GM18858 (cell line): ENCODE data around the gene TMOD2.

ENCODE experiments used
- ATAC-seq: cut with Tn5 transposase; IDR thresholded peaks from one replicate; pipeline ENCODE4 v1.9.1; 2021; ENCODE audit not compliant: unreplicated experiment

TMOD2 gene

DNA sequence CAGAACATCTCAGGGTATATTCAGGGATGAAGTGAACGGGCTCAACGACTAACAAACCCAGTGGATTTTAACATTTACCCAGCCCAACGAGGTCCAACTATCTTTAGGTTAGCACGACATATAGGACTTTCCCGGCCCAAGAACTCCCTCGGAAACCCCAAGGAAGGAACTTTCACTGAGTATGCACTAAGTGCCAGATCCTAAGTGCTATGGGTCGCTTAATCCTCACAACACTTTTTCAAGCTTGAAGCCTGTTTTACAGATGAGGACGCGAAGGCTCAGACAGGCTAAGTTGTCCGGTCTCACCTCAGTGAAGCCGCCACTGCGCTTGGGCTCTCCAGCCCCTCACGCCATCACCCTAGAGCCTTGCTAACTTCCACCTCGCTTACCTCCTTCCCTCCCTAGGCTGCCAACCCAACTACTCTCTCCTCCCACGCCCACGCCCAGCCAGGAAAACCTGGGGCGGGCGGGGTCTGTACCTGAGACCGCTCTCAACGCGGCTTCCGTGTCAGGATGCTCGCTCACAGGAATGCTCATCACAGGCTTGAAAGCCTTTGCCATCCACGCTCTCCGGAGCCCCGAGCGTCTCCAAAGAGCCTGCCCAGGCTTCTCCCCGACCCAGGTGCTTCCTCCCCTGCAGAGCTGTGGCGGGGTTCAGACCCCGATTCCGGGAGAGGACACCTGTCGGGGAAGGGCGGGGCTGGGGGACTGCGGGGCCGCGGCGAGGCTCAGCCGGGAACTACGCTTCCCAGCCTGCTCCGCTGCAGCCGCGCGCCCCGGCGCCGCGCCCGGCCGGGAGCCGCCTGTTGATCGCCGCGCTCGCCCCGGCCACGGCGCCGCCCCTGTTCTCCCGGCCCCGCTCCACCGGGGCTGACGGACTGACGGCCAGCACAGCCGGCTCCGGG lies at the start of gene TMOD2:
TMOD2 (plus strand) TSS at position 806 of the 905 bp plus-strand sequence. CDS start 14,845 bp downstream, outside the sequence.
- ATAC-seq, result peak; percentile 52

DNA sequence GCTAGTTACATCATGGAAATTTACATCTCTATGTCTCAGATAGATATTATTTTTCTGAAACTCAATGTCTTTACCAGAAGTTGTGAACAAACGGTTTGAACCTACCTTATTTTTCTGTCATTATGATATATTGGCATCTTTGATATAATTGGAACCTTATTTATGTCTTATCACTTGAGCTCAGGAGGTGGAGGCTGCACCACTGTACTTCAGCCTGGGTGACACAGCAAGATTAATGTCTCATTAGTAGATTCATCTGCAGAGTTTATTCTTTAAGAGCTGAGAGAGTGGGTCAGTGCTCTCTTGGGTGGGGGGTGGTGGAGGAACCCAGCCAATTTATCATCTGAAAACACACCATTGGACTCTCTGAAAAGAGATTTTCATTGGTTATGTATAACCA lies 48.7 kb upstream of the TMOD2 start:
- no peak for ATAC-seq

DNA sequence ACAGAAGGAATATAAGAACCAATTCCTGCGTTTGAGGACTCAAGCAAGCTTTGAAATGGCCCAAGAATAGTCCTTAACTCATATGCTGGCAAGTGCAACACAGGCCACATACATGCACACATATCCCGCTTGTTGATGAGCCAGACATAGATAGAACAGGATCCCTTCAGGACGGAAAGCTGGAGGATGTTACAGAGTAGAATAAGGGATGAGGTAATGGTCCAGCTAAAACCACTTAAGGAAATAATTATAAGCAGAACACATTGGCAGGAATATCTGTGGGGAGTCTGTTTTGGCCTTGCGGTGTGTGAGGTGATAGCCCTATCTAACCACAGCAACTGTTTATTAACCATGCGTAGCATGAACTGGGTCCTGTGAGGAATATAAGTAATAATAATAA lies 45.1 kb upstream of the TMOD2 start:
- ATAC-seq, result no peak

DNA sequence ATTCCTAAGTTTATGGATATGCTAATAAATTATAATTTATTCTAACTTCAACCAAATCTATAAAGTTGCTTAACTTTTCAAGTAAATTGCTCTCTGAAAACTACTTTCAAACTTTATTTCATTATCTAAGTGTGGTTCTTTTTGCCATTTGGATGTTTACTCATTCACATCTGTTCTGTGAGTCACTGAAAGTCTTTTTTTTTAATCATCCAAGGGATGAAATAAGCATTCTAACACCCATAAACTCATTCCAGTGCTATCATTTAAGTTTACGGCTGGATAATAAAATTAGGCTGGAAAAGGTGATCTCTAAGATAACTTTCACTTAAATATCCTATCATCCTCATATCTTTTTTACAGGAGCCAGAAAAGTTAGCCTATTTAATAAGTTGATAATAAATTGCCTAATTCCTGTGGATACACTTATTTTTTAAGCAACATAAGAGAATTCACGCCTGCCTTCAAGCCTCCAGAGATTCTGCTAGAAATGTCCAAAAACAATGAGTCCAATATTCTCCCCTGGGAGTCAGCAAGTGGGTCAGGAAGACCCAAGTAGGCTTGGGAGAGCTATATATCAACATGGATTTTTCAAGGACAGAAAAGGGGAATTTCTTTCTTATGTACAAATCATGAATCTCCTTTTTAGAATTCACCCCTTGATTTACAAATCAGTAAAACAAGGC lies 44.3 kb upstream of the TMOD2 start:
- ATAC-seq, result no peak

DNA sequence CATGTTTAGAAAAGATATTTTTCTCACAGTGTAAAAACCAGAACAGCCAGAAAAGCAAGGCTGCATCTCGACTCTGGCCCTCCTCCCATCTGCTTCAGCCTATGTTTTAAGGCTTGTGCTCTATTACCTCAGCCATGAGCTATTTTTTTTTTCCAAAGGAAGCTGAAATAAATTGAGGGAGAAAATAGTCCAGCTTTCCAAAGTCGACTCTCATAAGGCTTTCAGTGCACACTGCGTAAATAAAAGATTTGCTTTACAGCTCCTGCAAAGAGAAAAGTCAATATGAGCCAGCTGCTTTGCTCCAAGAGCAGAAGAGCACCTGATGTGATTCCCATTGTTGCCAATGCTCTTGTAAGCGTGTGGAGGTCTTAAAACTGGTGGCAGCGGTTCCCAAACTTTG lies 43.4 kb upstream of the TMOD2 start:
- no peak for ATAC-seq

DNA sequence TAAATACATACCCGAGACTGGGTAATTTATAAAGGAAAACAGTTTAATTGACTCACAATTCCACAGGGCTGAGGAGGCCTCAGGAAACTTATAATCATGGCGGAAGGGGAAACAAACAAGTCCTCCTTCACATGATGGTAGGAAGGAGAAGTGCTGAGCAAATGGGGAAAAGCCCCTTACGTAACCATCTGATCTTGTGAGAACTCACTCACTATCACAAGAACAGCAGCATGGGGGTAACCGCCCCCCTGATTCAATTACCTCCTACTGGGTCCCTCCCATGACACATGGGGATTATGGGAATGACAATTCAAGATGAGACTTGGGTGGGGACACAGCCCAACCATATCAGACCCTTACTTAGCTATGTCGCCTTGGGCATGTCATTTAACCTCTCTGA lies 42.4 kb upstream of the TMOD2 start:
- ATAC-seq, result no peak

DNA sequence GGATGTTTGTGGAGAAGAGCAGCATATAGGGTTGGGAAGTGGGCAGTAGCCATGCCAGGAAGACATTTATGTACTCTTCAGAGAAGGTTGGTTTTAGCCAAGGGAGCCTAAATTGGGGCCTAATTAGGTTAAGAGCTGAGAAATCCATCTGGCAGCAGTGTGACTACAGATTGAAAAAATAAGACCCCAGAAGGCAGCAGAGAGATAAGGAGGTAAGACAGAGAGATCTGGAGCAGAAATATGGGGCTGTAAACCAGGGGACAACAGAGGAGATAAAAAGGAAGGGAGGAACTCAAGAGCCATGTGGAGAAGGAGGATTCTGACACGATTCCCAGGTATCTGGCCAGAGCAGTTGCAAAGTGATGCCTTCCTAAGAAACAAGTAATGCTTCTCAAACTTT lies 37.2 kb upstream of the TMOD2 start:
- ATAC-seq, result no peak

DNA sequence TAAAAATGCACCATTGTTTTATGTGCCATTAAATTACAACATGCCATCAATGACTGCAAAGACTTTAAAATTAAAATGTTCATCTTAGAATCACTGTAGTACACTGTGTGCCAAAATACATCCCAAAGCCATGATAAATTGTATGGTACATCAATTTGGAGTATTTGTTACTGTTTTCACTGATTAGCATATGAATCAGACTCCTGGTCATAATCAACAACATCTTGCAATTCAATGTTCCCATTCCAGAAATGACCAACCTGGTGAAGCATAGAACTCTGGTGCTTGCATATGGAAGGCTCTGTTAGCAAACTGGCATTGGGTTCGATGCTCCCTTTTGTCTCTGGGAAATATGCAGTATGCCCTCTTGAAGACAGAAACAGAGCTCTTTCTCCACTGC lies 36.5 kb upstream of the TMOD2 start:
- no peak for ATAC-seq

DNA sequence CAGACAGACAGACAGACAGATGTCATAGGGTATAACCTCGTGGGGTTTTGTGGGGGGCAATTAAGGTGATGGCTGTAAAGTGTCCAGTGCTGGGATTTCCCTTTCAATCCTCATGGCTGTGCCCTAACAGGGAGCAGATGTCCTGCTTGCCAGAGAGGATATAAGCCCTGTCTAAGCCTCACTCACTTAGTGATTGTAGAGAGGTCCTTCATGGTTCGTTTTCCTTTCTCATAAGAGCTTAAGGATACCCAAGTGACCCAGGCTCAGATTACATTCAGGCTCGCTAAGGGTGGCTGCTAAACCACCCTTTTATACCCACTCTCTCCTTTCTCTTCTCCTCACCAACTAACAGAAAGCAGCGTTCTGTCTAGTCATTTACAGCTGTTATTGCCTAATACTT lies 33.2 kb upstream of the TMOD2 start:
- no peak for ATAC-seq

DNA sequence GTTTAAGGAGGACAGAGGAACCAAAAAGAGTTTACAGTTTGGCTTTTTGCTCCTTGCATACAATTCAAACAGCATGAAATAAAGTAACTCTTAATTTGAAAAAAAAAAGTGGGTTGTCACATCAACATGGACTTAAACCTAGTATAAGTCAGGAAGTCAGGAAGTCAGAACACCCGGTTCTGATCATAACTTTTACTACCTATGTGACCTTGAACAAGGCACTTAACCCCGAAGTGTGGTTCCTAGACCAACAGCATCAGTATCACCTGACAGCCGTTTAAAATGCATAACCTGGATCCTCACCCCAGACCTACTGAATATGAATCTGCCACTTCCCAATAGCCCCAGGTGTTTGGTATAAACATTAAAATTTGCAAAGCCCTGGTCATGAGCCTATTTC lies 32.7 kb upstream of the TMOD2 start:
- no peak for ATAC-seq

DNA sequence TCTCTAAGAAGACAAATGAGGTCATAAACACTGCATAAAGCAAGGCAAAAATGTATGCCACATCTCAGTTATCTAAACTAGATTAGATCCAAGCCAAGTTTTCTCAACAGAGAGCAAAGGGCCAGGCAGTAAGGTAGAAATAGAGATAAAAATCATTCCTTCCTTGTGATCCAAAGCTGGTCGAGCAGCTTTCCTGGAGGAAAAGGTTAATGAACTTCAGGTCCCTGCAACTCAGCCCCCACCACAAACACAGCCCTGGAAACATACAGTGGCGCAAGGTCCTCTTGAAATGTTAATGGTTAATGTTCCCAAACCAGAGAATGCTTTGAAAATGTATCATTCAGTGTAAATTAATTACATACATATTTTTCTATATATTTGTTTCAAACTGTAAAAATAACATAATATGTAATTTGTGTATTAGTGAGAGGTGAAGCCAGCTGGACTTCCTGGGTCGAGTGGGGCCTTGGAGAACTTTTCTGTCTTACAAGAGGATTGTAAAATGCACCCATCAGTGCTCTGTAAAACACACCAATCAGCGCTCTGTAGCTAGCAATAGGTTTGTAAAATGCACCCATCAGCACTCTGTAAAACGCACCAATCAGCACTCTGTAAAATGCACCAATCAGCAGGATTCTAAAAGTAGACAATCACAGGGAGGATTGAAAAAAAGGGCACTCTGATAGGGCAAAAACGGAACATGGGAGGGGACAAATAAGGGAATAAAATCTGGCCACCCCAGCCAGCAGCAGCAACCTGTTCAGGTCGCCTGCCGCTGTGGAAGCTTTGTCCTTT lies 31.0 kb upstream of the TMOD2 start:
- no peak for ATAC-seq

DNA sequence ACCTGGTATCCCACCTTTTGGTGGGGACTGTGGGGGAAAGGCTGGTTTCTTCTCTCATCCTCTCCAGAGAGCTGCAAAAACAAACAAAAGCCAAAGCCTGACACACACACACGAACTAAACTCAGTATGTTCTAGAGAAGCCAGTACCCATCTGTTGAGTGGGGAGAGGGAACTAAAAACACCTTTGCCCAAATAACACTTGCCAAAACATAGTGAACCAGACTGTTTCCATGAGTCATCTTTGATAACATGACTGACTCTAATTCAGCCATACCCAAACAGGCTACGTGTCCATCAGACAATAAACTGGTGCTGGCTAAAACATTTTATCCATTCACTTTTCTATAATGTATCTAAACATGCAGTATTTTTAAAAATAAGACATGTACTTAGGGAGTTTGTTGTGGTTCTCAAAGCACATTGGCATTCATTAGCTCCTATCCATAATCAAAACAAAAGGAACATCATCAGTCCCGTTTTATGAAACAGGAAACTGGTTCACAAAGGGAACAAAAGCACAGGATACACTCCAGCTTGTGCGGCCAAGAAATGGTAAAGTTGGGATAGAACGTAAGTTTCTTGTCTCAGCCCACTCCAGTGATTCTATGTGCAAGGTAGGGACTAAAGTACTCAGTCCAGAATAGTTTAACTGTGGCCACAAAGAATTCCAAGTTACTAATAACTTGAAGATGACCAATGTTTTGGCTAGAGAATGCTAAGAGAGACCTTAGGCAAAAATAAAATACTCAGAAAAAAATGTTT lies 30.0 kb upstream of the TMOD2 start:
- no peak for ATAC-seq

DNA sequence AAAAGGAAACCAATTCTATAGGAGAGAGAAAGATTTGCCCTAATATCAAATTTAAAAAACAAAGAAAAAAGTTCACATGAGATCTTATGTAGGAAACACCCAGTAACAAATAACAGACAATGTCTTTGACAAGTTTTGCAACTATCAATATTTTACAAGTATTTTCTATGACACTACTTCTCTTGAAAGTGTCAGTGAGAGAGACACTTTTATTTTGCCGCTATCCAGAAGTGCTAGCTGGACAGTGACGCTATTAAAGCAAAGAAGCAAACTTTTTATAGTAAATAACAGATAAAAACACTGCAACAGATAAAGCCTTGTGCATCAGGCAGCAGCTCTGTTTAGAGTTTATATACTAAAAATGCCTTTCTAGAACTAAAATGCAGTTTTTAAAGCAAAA lies 27.2 kb upstream of the TMOD2 start:
- no peak for ATAC-seq

DNA sequence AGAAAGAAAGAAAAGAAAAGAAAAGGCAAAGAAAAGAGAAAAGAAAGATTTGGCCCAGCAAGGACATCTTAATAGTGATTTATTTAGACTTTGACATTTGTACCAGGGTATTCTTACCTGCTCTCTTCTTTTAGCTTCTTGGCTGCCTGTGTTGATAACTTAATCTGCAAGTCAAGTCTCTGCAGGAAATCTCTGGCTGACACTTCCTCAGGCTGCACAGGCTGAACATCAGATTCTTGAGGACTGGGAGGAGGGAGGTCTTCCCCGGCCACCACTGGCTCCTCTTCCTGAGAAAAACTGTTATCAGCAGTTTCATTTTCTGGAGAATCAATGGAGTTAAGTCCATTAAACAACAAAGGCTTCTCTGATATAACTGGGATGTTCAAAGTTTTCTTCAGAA lies 26.7 kb upstream of the TMOD2 start:
- no peak for ATAC-seq

DNA sequence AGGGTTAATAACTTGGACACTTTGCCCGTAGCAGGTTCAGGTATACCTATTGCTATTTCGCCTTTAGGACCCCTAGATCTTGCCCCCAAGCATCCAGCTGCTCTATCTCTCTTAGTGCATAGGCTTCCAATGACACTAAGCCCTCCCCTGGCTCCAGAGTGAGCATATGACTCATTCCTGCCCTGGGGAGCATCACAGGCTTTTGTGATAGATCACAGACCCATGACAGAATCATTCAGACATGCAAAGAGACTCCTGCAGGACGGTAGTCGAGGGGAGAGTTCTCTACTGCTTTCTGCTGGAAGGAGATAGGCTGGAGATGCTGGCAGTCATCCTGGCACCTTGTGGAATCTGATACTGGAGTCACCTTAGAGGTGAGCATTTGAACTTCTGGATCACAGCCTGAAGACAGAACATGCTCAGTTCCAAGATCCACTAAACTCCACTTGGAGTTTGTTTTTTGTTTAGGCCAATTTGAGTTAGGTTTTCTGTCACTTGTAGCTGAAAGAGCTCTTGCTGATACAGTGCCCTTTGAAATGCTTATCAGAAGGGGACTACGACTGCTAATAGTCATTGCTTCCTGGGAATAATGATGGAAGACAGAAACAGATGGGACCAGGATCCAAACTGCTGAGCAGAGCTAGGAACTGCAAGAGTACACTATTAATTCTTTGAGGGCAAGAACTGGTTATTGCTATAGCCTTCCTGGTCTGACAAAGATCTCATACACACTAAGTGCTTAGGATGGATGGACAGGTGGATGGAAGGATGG lies 24.9 kb upstream of the TMOD2 start:
- ATAC-seq, result peak; percentile 88

DNA sequence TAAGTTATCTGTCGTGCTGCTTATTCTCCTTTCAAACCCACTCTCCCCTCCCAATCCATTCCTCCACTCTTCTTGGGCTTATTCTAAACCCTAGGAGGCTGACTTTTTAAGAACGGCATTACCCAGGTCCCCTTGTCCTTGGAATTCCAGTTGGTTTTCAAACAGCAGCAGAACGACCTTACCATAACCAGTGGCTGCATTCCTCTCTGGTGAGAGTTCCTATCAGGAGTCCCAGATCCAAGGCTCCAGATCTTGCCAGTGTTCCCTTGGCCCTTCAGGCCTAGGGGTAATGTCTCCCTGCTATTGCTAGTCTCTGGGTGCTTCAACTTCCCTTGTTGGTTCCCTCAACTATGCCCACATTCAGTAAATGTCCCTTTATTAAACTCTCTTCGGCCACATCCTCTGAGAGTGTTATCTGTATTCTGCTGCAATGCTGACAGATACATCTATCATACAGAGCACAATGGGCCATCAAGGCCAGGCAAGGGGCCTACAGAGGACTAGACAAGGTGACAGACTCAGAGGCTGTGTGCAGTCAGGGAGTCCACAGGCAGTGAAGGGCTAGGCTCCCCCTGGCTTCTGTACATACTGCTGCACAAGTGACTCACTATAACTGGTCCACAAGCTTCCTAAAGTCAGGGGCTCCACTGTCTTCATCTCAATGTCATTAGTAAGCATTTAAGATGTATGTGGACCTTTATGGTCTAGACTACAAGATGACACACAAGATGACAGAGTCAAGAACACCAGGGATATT lies 24.1 kb upstream of the TMOD2 start:
- ATAC-seq, result no peak

DNA sequence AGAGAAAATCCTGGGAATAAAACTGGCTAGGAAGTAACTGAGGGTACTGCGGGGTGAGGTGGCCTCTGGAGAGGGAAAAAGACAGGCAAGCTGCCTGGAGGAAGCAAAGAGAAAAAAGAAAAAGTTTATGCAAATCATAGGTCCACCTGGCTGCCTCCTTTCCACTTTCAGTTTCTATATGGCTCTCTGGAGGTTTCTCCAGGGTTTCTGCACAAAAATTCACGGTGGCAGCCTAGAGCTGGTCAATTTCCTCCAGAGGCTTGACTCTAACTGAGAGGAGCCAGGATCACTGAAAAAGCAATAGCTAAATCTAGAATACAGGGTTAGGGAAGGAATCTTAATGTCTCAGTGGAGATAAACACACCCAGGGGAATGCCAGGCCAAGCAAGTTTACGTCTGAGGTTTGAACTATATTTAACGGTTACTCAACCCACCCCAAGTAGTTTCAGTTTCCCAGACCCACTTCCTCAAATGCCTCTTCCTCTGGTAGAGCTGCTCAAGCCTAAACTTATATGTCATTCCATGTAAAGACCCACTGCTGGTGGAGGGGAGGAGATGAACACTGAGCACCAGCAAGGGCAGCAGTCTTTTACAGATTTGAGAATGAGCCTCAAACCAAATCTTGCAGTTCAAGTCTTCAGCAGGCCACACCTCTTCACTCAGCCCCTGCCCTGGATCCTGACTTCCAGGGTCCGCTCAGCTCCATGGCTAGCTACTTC lies 19.7 kb upstream of the TMOD2 start:
- peak; percentile 58 for ATAC-seq

DNA sequence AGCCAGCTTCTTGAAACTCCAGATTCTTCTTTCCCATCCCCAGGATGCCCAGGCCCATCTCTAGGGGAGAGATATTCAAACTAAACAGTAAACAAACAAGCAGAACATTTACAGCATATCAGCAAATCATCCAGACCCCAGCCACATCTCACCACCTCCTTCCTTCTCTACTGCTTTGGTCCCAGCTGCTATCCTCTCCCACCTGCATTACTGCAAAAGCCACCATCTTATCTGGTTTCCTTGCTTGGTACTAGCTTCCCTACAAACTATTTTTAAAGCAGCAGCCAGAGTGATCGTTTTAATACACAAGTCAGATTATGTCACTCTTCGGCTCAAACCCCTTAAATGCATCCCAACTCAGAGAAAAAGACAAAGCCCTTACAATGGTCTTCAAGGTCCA lies 18.8 kb upstream of the TMOD2 start:
- ATAC-seq, result no peak
